ENCODE results near the gene CDC42.

The CDC42 gene

GRCh38 chr1:22055463-22055862 is 3.0 kb downstream of the CDC42 start:
- Histone ChIP-seq H3K27me3 (ENCODE audit: control insufficient read depth, insufficient read depth, low read length) (no peaks in the 10 kb centered on the region), H3K4me2 (ENCODE audit: low read length) (peak overlapping the region; percentile 36), H3K4me3 (ENCODE audit: low read length) (no peak overlapping the region), H3K36me3 (ENCODE audit: insufficient read depth, low read length) (peaks cover 9% of the 10 kb centered on the region), H3K9me3 (replicated peaks; ENCODE audit: low read length) (no peaks in the 10 kb centered on the region), H3K9ac (ENCODE audit: low read depth, low read length) (no peak overlapping the region), H3K4me1 (ENCODE audit: control insufficient read depth, insufficient read depth, low read length) (peaks cover 31% of the 10 kb centered on the region)

GRCh38 chr1:22056043-22056442 is 3.5 kb downstream of the CDC42 start:
- no peaks in the 10 kb centered on the region for H3K9me3 ChIP-seq (replicated peaks; ENCODE audit: low read length)
- no peak overlapping the region for H3K4me3 ChIP-seq (ENCODE audit: low read length)
- peaks cover 31% of the 10 kb centered on the region for H3K4me1 ChIP-seq (ENCODE audit: control insufficient read depth, insufficient read depth, low read length)
- peak overlapping the region; percentile 36 for H3K4me2 ChIP-seq (ENCODE audit: low read length)
- H3K27me3 ChIP-seq (ENCODE audit: control insufficient read depth, insufficient read depth, low read length): no peaks in the 10 kb centered on the region
- no peak overlapping the region for H3K9ac ChIP-seq (ENCODE audit: low read depth, low read length)
- peaks cover 9% of the 10 kb centered on the region for H3K36me3 ChIP-seq (ENCODE audit: insufficient read depth, low read length)

- Histone ChIP-seq H3K9ac (ENCODE audit: low read depth, low read length) (no peak overlapping the region), H3K9me3 (replicated peaks; ENCODE audit: low read length) (no peaks in the 10 kb centered on the region), H3K27me3 (ENCODE audit: control insufficient read depth, insufficient read depth, low read length) (no peaks in the 10 kb centered on the region), H3K4me3 (ENCODE audit: low read length) (no peak overlapping the region), H3K36me3 (ENCODE audit: insufficient read depth, low read length) (peaks cover 9% of the 10 kb centered on the region), H3K4me2 (ENCODE audit: low read length) (no peak overlapping the region), H3K4me1 (ENCODE audit: control insufficient read depth, insufficient read depth, low read length) (peaks cover 31% of the 10 kb centered on the region)
Measured at GRCh38 chr1:22056936-22057335, 4.4 kb downstream of the CDC42 start.

- no peaks in the 10 kb centered on the region for H3K27me3 ChIP-seq (ENCODE audit: control insufficient read depth, insufficient read depth, low read length)
- no peak overlapping the region for H3K4me2 ChIP-seq (ENCODE audit: low read length)
- H3K4me1 ChIP-seq (ENCODE audit: control insufficient read depth, insufficient read depth, low read length): peaks cover 27% of the 10 kb centered on the region
- no peaks in the 10 kb centered on the region for H3K9me3 ChIP-seq (replicated peaks; ENCODE audit: low read length)
- H3K36me3 ChIP-seq (ENCODE audit: insufficient read depth, low read length): peaks cover 9% of the 10 kb centered on the region
- H3K9ac ChIP-seq (ENCODE audit: low read depth, low read length): no peak overlapping the region
- no peak overlapping the region for H3K4me3 ChIP-seq (ENCODE audit: low read length)
Measured at GRCh38 chr1:22057861-22058260, 5.4 kb downstream of the CDC42 start.

- no peak overlapping the region for H3K4me2 ChIP-seq (ENCODE audit: low read length)
- no peaks in the 10 kb centered on the region for H3K9me3 ChIP-seq (replicated peaks; ENCODE audit: low read length)
- no peak overlapping the region for H3K9ac ChIP-seq (ENCODE audit: low read depth, low read length)
- peaks cover 28% of the 10 kb centered on the region for H3K36me3 ChIP-seq (ENCODE audit: insufficient read depth, low read length)
- peaks cover 6% of the 10 kb centered on the region for H3K4me1 ChIP-seq (ENCODE audit: control insufficient read depth, insufficient read depth, low read length)
- H3K27me3 ChIP-seq (ENCODE audit: control insufficient read depth, insufficient read depth, low read length): no peaks in the 10 kb centered on the region
- H3K4me3 ChIP-seq (ENCODE audit: low read length): no peak overlapping the region
Measured at GRCh38 chr1:22064751-22065402, 12.4 kb downstream of the CDC42 start.

- Histone ChIP-seq H3K4me2 (ENCODE audit: low read length) (no peak overlapping the region), H3K27me3 (ENCODE audit: control insufficient read depth, insufficient read depth, low read length) (no peaks in the 10 kb centered on the region), H3K9me3 (replicated peaks; ENCODE audit: low read length) (no peaks in the 10 kb centered on the region), H3K4me3 (ENCODE audit: low read length) (no peak overlapping the region), H3K9ac (ENCODE audit: low read depth, low read length) (no peak overlapping the region), H3K4me1 (ENCODE audit: control insufficient read depth, insufficient read depth, low read length) (peaks cover 11% of the 10 kb centered on the region), H3K36me3 (ENCODE audit: insufficient read depth, low read length) (peaks cover 42% of the 10 kb centered on the region)
Measured at GRCh38 chr1:22071511-22071910, 19.0 kb downstream of the CDC42 start.

GRCh38 chr1:22074803-22075202 is 22.3 kb downstream of the CDC42 start:
- peaks cover 45% of the 10 kb centered on the region for H3K36me3 ChIP-seq (ENCODE audit: insufficient read depth, low read length)
- no peak overlapping the region for H3K4me2 ChIP-seq (ENCODE audit: low read length)
- H3K27me3 ChIP-seq (ENCODE audit: control insufficient read depth, insufficient read depth, low read length): no peaks in the 10 kb centered on the region
- no peaks in the 10 kb centered on the region for H3K9me3 ChIP-seq (replicated peaks; ENCODE audit: low read length)
- H3K9ac ChIP-seq (ENCODE audit: low read depth, low read length): no peak overlapping the region
- H3K4me3 ChIP-seq (ENCODE audit: low read length): no peak overlapping the region
- H3K4me1 ChIP-seq (ENCODE audit: control insufficient read depth, insufficient read depth, low read length): peaks cover 31% of the 10 kb centered on the region

- Histone ChIP-seq H3K9me3 (replicated peaks; ENCODE audit: low read length) (no peaks in the 10 kb centered on the region), H3K4me1 (ENCODE audit: control insufficient read depth, insufficient read depth, low read length) (peaks cover 31% of the 10 kb centered on the region), H3K4me3 (ENCODE audit: low read length) (no peak overlapping the region), H3K9ac (ENCODE audit: low read depth, low read length) (no peak overlapping the region), H3K36me3 (ENCODE audit: insufficient read depth, low read length) (peaks cover 48% of the 10 kb centered on the region), H3K27me3 (ENCODE audit: control insufficient read depth, insufficient read depth, low read length) (no peaks in the 10 kb centered on the region), H3K4me2 (ENCODE audit: low read length) (no peak overlapping the region)
Measured at GRCh38 chr1:22075718-22076117, 23.2 kb downstream of the CDC42 start.

GRCh38 chr1:22076346-22076745 is 23.8 kb downstream of the CDC42 start:
- Histone ChIP-seq H3K4me2 (ENCODE audit: low read length) (no peak overlapping the region), H3K9ac (ENCODE audit: low read depth, low read length) (no peak overlapping the region), H3K9me3 (replicated peaks; ENCODE audit: low read length) (no peaks in the 10 kb centered on the region), H3K27me3 (ENCODE audit: control insufficient read depth, insufficient read depth, low read length) (no peaks in the 10 kb centered on the region), H3K4me1 (ENCODE audit: control insufficient read depth, insufficient read depth, low read length) (peaks cover 31% of the 10 kb centered on the region), H3K36me3 (ENCODE audit: insufficient read depth, low read length) (peaks cover 52% of the 10 kb centered on the region), H3K4me3 (ENCODE audit: low read length) (no peak overlapping the region)

- H3K27me3 ChIP-seq (ENCODE audit: control insufficient read depth, insufficient read depth, low read length): no peaks in the 10 kb centered on the region
- peaks cover 60% of the 10 kb centered on the region for H3K36me3 ChIP-seq (ENCODE audit: insufficient read depth, low read length)
- H3K4me3 ChIP-seq (ENCODE audit: low read length): no peak overlapping the region
- peaks cover 27% of the 10 kb centered on the region for H3K4me1 ChIP-seq (ENCODE audit: control insufficient read depth, insufficient read depth, low read length)
- H3K9me3 ChIP-seq (replicated peaks; ENCODE audit: low read length): no peaks in the 10 kb centered on the region
- H3K4me2 ChIP-seq (ENCODE audit: low read length): peak overlapping the region; percentile 31
- no peak overlapping the region for H3K9ac ChIP-seq (ENCODE audit: low read depth, low read length)
Measured at GRCh38 chr1:22077728-22078127, 25.2 kb downstream of the CDC42 start.

- H3K27me3 ChIP-seq (ENCODE audit: control insufficient read depth, insufficient read depth, low read length): no peaks in the 10 kb centered on the region
- peaks cover 60% of the 10 kb centered on the region for H3K36me3 ChIP-seq (ENCODE audit: insufficient read depth, low read length)
- no peak overlapping the region for H3K9ac ChIP-seq (ENCODE audit: low read depth, low read length)
Measured at GRCh38 chr1:22078133-22078532, 25.6 kb downstream of the CDC42 start.

GRCh38 chr1:22080191-22080590 is 27.7 kb downstream of the CDC42 start:
- H3K9ac ChIP-seq (ENCODE audit: low read depth, low read length): no peak overlapping the region
- H3K9me3 ChIP-seq (replicated peaks; ENCODE audit: low read length): no peaks in the 10 kb centered on the region
- peaks cover 54% of the 10 kb centered on the region for H3K36me3 ChIP-seq (ENCODE audit: insufficient read depth, low read length)
- no peak overlapping the region for H3K4me2 ChIP-seq (ENCODE audit: low read length)
- no peaks in the 10 kb centered on the region for H3K27me3 ChIP-seq (ENCODE audit: control insufficient read depth, insufficient read depth, low read length)
- peaks cover 20% of the 10 kb centered on the region for H3K4me1 ChIP-seq (ENCODE audit: control insufficient read depth, insufficient read depth, low read length)
- no peak overlapping the region for H3K4me3 ChIP-seq (ENCODE audit: low read length)

More at GRCh38 chr1:22078133-22078532, 25.6 kb downstream of the CDC42 start:
- peak overlapping the region; percentile 31 for H3K4me2 ChIP-seq (ENCODE audit: low read length)
- H3K9me3 ChIP-seq (replicated peaks; ENCODE audit: low read length): no peaks in the 10 kb centered on the region
- no peak overlapping the region for H3K4me3 ChIP-seq (ENCODE audit: low read length)
- H3K4me1 ChIP-seq (ENCODE audit: control insufficient read depth, insufficient read depth, low read length): peaks cover 27% of the 10 kb centered on the region
